WERI-Rb-1 (cell line): ENCODE data around the gene CHD6.

Experiments
- DNase-seq: peaks from one replicate; pipeline ENCODE4 v3.0.0-alpha.2; 2020
- H3K27ac ChIP-seq: fragments of 250-450 bp; sonication (Bioruptor Pico); 2 replicates; pipeline ENCODE4 v1.5.1; 2020; ENCODE audit warnings: mild to moderate bottlenecking, moderate library complexity
- H3K27me3 ChIP-seq: fragments of 250-450 bp; sonication (Bioruptor Pico); 2 replicates; pipeline ENCODE4 v1.5.1; 2021; ENCODE audit warnings: mild to moderate bottlenecking, low read depth, moderate library complexity; ENCODE audit not compliant: insufficient read depth, severe bottlenecking
- H3K36me3 ChIP-seq: fragments of 250-450 bp; sonication (Bioruptor Pico); 2 replicates; pipeline ENCODE4 v1.5.1; 2020; ENCODE audit warnings: mild to moderate bottlenecking, moderate library complexity
- H3K4me3 ChIP-seq: 2 replicates; pipeline ENCODE4 v1.5.1; 2011; ENCODE audit warnings: low read depth, mild to moderate bottlenecking, control low read depth, low read length
- H3K9me3 ChIP-seq: fragments of 250-450 bp; sonication (Bioruptor Pico); 2 replicates; pipeline ENCODE4 v1.5.1; 2021; ENCODE audit warnings: mild to moderate bottlenecking, moderate library complexity; ENCODE audit not compliant: severe bottlenecking
- CTCF ChIP-seq: IDR thresholded peaks from 2 replicates; pipeline ENCODE4 v1.5.1; 2011; ENCODE audit warnings: low read depth, mild to moderate bottlenecking, control low read depth, inconsistent platforms, low read length

Gene CHD6

GRCh38 chr20:41559658-41560057 lies 58.5 kb downstream of the CHD6 start:
- Histone ChIP-seq H3K4me3 (no peak overlapping the region), H3K27me3 (no peaks in the 10 kb centered on the region), H3K36me3 (no peaks in the 10 kb centered on the region), H3K27ac (no peak overlapping the region), H3K9me3 (no peaks in the 10 kb centered on the region)
- TF ChIP-seq CTCF: no peak
- DNase-seq: no peak

- no peak for TF ChIP-seq CTCF
- H3K9me3 ChIP-seq: no peaks in the 10 kb centered on the region
- H3K36me3 ChIP-seq: peaks cover 15% of the 10 kb centered on the region
- no peak for DNase-seq
- no peak overlapping the region for H3K4me3 ChIP-seq
- no peaks in the 10 kb centered on the region for H3K27me3 ChIP-seq
- no peak overlapping the region for H3K27ac ChIP-seq
Observed at GRCh38 chr20:41553142-41553879, 64.9 kb downstream of the CHD6 start.

- H3K9me3 ChIP-seq: no peaks in the 10 kb centered on the region
- H3K4me3 ChIP-seq: no peak overlapping the region
- no peak overlapping the region for H3K27ac ChIP-seq
- H3K27me3 ChIP-seq: no peaks in the 10 kb centered on the region
- no peak for DNase-seq
- H3K36me3 ChIP-seq: peaks cover 15% of the 10 kb centered on the region
- TF ChIP-seq CTCF: no peak
Observed at GRCh38 chr20:41552295-41553068, 65.7 kb downstream of the CHD6 start.

DNA sequence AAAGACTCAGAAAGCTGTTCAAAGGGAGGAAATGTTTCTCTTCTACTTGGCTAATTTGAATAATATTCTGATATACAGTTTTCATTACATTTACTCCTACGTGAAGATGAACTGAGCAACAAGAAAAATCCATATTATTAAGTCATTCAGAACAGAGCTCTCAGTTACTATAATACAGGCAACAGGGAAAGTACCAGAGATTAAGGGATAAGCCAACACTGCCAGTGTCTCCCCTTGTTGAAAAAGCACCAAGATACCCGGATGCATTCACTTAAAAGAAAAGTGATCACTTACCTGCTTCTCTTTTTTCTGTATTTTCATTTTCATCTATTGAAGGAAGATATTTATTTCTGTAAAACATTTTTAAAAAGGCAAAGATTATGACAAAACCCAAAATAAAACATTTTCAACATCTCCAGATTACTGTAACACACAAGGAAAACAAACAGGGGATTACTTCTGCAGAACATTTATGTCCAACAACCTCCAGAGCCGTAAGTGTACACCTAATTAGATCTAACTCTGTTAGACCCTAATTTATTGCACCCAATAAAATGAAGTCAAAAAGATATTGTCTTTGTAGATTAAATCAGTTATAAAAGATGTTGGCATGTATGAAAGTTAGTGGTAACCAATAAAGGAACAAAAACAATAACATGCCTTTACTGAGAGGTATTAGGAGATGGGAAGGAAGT lies 67.0 kb downstream of the CHD6 start:
- Histone ChIP-seq H3K36me3 (peaks cover 15% of the 10 kb centered on the region), H3K27me3 (no peaks in the 10 kb centered on the region), H3K4me3 (no peak overlapping the region), H3K9me3 (no peaks in the 10 kb centered on the region), H3K27ac (no peak overlapping the region)
- no peak for DNase-seq
- no peak for TF ChIP-seq CTCF

GRCh38 chr20:41547221-41547620 lies 71.0 kb downstream of the CHD6 start:
- no peak for DNase-seq
- Histone ChIP-seq H3K36me3 (peaks cover 7% of the 10 kb centered on the region), H3K4me3 (no peak overlapping the region), H3K27me3 (no peaks in the 10 kb centered on the region), H3K27ac (no peak overlapping the region), H3K9me3 (no peaks in the 10 kb centered on the region)
- no peak for TF ChIP-seq CTCF
